Fibroblast of pulmonary artery (primary cell): Measurements from ENCODE around the gene TMEM132E.

ENCODE experiments used
- DNase-seq: peaks from one replicate; pipeline ENCODE4 v3.0.0-alpha.2; 2010; ENCODE audit warnings: low read depth
- H3K4me3 ChIP-seq: replicated peaks from 2 replicates; pipeline ENCODE4 v1.5.1; 2011; ENCODE audit warnings: low read depth, mild to moderate bottlenecking, control low read depth, low read length, moderate library complexity
- TF ChIP-seq, protein P1 (sequence below): IDR thresholded peaks from 2 replicates; pipeline ENCODE4 v1.5.1; 2011; ENCODE audit warnings: mild to moderate bottlenecking, control low read depth, low read length, inconsistent platforms; ENCODE audit errors: missing control alignments

Gene TMEM132E

DNA sequence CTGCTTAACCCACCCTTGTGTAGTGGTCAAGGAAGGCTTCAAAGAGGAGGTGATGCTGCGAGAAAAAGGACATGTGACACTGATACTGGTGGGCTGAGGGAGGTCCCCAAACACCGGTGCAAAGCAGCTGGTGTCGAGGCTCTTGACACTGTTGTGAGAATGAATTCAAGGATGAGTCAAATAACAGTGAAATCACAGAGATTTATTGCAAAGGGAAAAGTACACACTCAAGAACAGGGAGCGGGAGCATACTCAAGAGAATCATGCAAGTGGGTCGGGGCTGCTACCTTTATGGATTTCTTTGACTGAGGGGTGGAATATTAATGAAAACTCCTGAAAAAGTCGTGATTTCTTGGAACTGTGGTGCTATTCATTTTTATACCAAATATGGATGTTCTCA lies 31.1 kb downstream of the TMEM132E start:
- DNase-seq = no peak
- TF ChIP-seq, protein P1, sequence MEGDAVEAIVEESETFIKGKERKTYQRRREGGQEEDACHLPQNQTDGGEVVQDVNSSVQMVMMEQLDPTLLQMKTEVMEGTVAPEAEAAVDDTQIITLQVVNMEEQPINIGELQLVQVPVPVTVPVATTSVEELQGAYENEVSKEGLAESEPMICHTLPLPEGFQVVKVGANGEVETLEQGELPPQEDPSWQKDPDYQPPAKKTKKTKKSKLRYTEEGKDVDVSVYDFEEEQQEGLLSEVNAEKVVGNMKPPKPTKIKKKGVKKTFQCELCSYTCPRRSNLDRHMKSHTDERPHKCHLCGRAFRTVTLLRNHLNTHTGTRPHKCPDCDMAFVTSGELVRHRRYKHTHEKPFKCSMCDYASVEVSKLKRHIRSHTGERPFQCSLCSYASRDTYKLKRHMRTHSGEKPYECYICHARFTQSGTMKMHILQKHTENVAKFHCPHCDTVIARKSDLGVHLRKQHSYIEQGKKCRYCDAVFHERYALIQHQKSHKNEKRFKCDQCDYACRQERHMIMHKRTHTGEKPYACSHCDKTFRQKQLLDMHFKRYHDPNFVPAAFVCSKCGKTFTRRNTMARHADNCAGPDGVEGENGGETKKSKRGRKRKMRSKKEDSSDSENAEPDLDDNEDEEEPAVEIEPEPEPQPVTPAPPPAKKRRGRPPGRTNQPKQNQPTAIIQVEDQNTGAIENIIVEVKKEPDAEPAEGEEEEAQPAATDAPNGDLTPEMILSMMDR = no peak
- no peak overlapping the region for H3K4me3 ChIP-seq

DNA sequence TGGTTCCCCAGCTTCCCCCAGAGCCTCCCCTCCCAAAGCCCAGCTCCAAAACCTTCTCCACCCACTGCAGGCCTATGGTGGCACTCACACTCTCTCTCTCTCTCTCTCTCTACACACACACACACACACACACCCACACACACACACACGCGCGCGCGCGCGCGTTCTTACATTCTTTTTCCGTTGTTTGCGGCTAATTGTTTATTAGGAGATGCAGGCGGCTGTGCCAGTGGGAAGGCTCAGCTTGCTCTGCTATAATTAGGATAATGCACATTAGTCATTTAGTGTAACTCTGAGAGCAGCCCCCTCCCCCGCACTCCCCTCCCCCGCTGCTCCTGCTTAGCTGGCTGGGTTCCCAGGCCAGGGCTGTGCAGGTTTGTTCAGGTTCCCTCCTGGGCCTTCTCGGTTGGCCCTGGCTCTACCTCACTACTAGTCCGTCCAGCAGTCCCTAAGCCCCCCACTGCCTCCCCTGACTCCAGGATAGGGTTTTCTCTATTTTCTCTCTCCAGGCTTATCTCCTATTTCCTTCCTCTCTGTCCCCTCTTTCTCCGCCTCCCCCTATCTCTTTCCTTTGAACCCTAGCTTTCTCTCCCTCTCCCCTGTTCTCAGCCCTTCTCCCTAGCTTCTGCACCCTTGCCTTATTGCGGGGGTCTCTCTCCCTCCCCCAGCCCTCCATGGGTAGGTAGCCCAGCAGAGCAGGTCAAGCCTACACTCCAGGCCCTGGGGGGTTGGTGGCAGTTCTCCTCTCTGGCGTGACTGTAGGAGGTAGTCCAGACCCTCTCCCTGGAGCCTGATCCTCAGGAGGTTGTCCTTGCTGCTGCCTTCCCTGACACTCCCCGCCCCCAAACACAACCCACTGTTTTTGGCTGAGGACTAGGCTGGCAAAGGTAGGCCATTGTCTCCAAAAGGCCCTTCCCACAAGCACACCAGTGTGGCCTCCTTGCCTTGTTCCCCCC lies 34.0 kb downstream of the TMEM132E start:
- TF ChIP-seq, protein P1 = no peak
- DNase-seq = no peak
- no peak overlapping the region for H3K4me3 ChIP-seq

DNA sequence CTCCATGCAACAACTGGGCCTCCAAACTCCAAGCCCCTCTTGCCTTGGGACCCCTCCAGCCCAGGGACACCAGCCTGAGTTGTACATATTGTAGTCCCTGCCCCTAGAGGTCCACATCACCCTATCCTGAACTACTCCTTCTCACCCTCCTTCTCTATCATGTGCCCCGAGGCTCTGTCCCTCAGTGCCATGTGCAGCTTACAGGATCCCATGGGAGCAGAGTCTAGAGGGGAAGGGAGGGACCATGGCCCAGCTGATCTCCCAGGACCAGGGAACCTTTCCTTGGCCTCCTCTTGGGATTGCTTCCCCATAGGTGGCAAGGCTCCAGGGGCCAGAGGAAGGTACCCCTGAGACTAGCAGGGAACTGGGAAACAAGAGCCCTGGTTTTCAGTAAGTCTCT lies 35.3 kb downstream of the TMEM132E start:
- DNase-seq = no peak
- no peak overlapping the region for H3K4me3 ChIP-seq
- TF ChIP-seq, protein P1 = no peak

DNA sequence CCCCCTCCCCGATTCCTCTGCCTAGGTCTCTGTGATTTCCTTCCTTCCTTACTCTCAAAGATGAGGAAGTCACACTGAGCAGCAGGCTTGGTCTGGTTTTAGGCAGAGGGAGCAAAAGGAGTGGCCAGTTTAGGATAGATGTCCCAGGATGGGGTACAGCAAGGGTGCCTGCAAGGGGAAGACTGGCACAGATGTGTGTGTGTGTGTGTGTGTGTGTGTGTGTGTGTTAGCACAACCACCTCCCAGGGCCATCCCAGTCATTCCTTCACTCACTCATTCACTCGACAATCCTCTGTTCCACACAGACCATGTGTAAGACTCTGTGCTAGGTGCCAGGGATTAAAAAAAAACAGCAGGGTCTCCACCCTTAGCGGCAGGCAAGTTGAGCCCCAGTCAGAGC lies 35.9 kb downstream of the TMEM132E start:
- TF ChIP-seq, protein P1 = no peak
- no peak for DNase-seq
- no peak overlapping the region for H3K4me3 ChIP-seq

DNA sequence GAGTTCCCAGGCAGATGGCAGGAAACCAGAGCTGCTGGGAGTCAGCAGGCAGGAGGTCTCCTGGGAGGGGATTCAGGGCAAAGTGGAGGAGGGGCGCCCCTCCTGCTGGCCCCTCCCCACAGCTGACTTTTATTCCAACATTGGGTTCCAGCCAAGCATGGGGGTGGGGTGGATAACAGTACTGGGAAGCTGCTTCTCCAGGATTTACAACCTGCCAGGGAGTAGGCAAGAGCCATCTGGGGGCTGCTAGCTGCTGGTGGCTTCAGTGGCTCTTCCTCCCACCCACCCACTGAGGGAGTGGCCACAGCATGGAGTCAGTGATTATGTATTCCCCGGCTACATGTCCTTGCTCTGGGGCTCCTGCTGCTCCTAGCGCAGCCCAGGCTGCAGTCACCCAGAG lies 36.8 kb downstream of the TMEM132E start:
- TF ChIP-seq, protein P1 = no peak
- DNase-seq = no peak
- no peak overlapping the region for H3K4me3 ChIP-seq

DNA sequence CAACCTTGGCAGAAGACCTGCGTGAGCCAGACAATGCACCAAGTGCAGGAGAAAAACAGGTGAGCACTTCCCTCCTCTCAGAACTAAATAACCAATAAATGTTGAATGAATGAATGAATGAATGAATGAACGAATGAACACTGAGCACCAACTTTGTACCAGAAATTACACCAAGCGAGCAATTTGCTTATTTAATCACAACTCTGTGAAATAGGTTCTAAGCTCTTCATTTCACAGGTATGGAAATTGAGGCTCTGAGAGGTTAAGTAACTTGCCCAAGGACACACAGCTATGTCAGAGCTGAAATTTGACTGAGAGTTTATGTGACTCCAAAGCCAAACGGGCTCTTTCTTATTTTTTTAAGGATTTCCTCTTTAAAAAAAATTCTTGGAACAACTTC lies 38.0 kb downstream of the TMEM132E start:
- TF ChIP-seq, protein P1 = no peak
- DNase-seq = no peak
- no peak overlapping the region for H3K4me3 ChIP-seq
